ENCODE measurements around the gene SEMA4A.
A peak's percentile ranks its signal among the peaks of the same experiment; 100 is the strongest.
"Not testable (repeated sequence)": the region's sequence is repeated elsewhere in the genome, so short reads cannot be mapped to it uniquely, and the experiment has no call there.

SEMA4A gene

GRCh38 chr1:156198831-156199349 lies 45.5 kb downstream of the SEMA4A start:
- no peak for DNase-seq

- DNase-seq: no peak
Observed at GRCh38 chr1:156200044-156200443, 46.7 kb downstream of the SEMA4A start.

- no peak for DNase-seq
Observed at GRCh38 chr1:156203331-156203730, 49.9 kb downstream of the SEMA4A start.

- no peak for DNase-seq
Observed at GRCh38 chr1:156204686-156205085, 51.3 kb downstream of the SEMA4A start.

GRCh38 chr1:156211243-156211642 lies 57.9 kb downstream of the SEMA4A start:
- no peak for DNase-seq

GRCh38 chr1:156212130-156212529 lies 58.7 kb downstream of the SEMA4A start:
- DNase-seq: no peak

- DNase-seq: peak; percentile 98
Observed at GRCh38 chr1:156212833-156213643, 59.7 kb downstream of the SEMA4A start, which contains the start of gene PMF1. PMF1 (plus strand) TSS chr1:156213007; CDS start chr1:156213016, 9 bp downstream.

- DNase-seq: no peak
Observed at GRCh38 chr1:156213644-156213966, 60.2 kb downstream of the SEMA4A start.

- no peak for DNase-seq
Observed at GRCh38 chr1:156214024-156214748, 60.8 kb downstream of the SEMA4A start.

GRCh38 chr1:156216361-156217086 lies 63.1 kb downstream of the SEMA4A start:
- DNase-seq: not testable (repeated sequence)

- DNase-seq: no peak
Observed at GRCh38 chr1:156217871-156218270, 64.5 kb downstream of the SEMA4A start.

GRCh38 chr1:156220226-156220625 lies 66.8 kb downstream of the SEMA4A start:
- no peak for DNase-seq

GRCh38 chr1:156221986-156222692 lies 68.8 kb downstream of the SEMA4A start:
- DNase-seq: no peak

GRCh38 chr1:156225677-156226014 lies 72.3 kb downstream of the SEMA4A start:
- no peak for DNase-seq

- no peak for DNase-seq
Observed at GRCh38 chr1:156226116-156226538, 72.7 kb downstream of the SEMA4A start.

GRCh38 chr1:156226782-156227181 lies 73.4 kb downstream of the SEMA4A start:
- DNase-seq: no peak
